NT2/D1 (cell line): ENCODE data around the gene EDIL3.
"Not testable (repeated sequence)": the region's sequence is repeated elsewhere in the genome, so short reads cannot be mapped to it uniquely, and the experiment has no call there.

Source experiments
- SUZ12 ChIP-seq: IDR thresholded peaks from 2 replicates; pipeline ENCODE4 v1.6.1; 2011; ENCODE audit not compliant: insufficient read length, insufficient read depth; ENCODE audit errors: extremely low read depth
- YY1 ChIP-seq: IDR thresholded peaks from 2 replicates; pipeline ENCODE4 v1.6.1; 2011; ENCODE audit not compliant: insufficient read length, insufficient read depth

- TF ChIP-seq YY1, SUZ12: not testable (repeated sequence)
These were observed 74.8 kb downstream of the EDIL3 start for GRCh38 chr5:84309850-84310249.
